WTC11 (cell line): ENCODE results near the gene PIK3CG. TPM values are rescaled to one million over a fixed set of nuclear protein-coding genes. Genes with fewer than 3 reads are reported as not detected.

Experiments
- ATAC-seq: fragments of 200-7000 bp; cut with Tn5 transposase; 2 replicates; pipeline ENCODE4 v1.10.0; 2021; ENCODE audit warnings: mild to moderate bottlenecking, moderate library complexity
- CTCF ChIA-PET: fragments of 300-600 bp; sonication (Branson Sonifier 250); formaldehyde crosslinking; loops from one replicate; lab custom pipeline; 2021; ENCODE audit warnings: antibody characterized with exemption; lab: Charles Lee
- POLR2A ChIA-PET: fragments of 350-600 bp; sonication (Branson Sonifier 250); formaldehyde crosslinking; loops from one replicate; lab custom pipeline; 2021; ENCODE audit warnings: antibody characterized with exemption; lab: Charles Lee
- DNase-seq: peaks from one replicate; pipeline ENCODE4 v3.0.0; 2021; ENCODE audit warnings: low spot score
- H3K27ac Mint-ChIP-seq: 2 replicates; pipeline ENCODE4 v1.8.0; 2021; ENCODE audit warnings: mixed read lengths
- H3K27me3 Mint-ChIP-seq: 2 replicates; pipeline ENCODE4 v1.8.0; 2021; ENCODE audit warnings: low read depth, mild to moderate bottlenecking, moderate library complexity, mixed read lengths
- H3K36me3 Mint-ChIP-seq: 2 replicates; pipeline ENCODE4 v1.8.0; 2021; ENCODE audit warnings: mixed read lengths
- H3K4me1 Mint-ChIP-seq: 2 replicates; pipeline ENCODE4 v1.8.0; 2022; ENCODE audit warnings: mixed read lengths
- H3K4me3 Mint-ChIP-seq: 2 replicates; pipeline ENCODE4 v1.8.0; 2021; ENCODE audit warnings: mild to moderate bottlenecking, moderate library complexity, mixed read lengths
- H3K9me3 Mint-ChIP-seq: 2 replicates; pipeline ENCODE4 v1.8.0; 2021; ENCODE audit warnings: mixed read lengths
- EMX1 ChIP-seq: fragments of 250-450 bp; sonication (Bioruptor Pico); IDR thresholded peaks from 2 replicates; pipeline ENCODE4 v1.8.0; 2021; ENCODE audit warnings: mild to moderate bottlenecking
- ESRRA ChIP-seq: sonication (generic); formaldehyde crosslinking; IDR thresholded peaks from 2 replicates; pipeline ENCODE4 v1.8.1; 2022; ENCODE audit warnings: mild to moderate bottlenecking, missing genetic modification reagents, borderline replicate concordance
- FOXP1 ChIP-seq: sonication (generic); formaldehyde crosslinking; IDR thresholded peaks from 2 replicates; pipeline ENCODE4 v1.8.0; 2022; ENCODE audit warnings: missing genetic modification reagents, mild to moderate bottlenecking, moderate library complexity, borderline replicate concordance
- KAT7 ChIP-seq: sonication (generic); formaldehyde crosslinking; IDR thresholded peaks from 2 replicates; pipeline ENCODE4 v1.8.1; 2023; ENCODE audit warnings: missing genetic modification reagents, mild to moderate bottlenecking, borderline replicate concordance
- MYBL2 ChIP-seq: sonication (generic); formaldehyde crosslinking; IDR thresholded peaks from 2 replicates; pipeline ENCODE4 v1.8.1; 2023; ENCODE audit warnings: mild to moderate bottlenecking, moderate library complexity, missing genetic modification reagents
- NFATC4 ChIP-seq: fragments of 250-450 bp; sonication (Bioruptor Pico); IDR thresholded peaks from 2 replicates; pipeline ENCODE4 v1.9.0; 2021; ENCODE audit warnings: mild to moderate bottlenecking
- NR3C1 ChIP-seq: sonication (generic); formaldehyde crosslinking; conservative IDR thresholded peaks from 2 replicates; pipeline ENCODE4 v1.8.1; 2023; ENCODE audit warnings: low read depth, mild to moderate bottlenecking, missing genetic modification reagents
- SMAD4 ChIP-seq: sonication (generic); formaldehyde crosslinking; IDR thresholded peaks from 2 replicates; pipeline ENCODE4 v1.8.0; 2022; ENCODE audit warnings: mild to moderate bottlenecking, missing genetic modification reagents
- SP1 ChIP-seq: sonication (generic); formaldehyde crosslinking; conservative IDR thresholded peaks from 2 replicates; pipeline ENCODE4 v1.8.1; 2022; ENCODE audit warnings: missing genetic modification reagents
- TCF7 ChIP-seq: sonication (generic); formaldehyde crosslinking; IDR thresholded peaks from 2 replicates; pipeline ENCODE4 v1.8.0; 2022; ENCODE audit warnings: mild to moderate bottlenecking, low read depth, missing genetic modification reagents, moderate library complexity
- TP53 ChIP-seq: sonication (generic); formaldehyde crosslinking; IDR thresholded peaks from 2 replicates; pipeline ENCODE4 v1.8.1; 2023; ENCODE audit warnings: mild to moderate bottlenecking, missing genetic modification reagents
- ZBTB21 ChIP-seq: sonication (generic); formaldehyde crosslinking; IDR thresholded peaks from 2 replicates; pipeline ENCODE4 v1.8.1; 2023; ENCODE audit warnings: mild to moderate bottlenecking, missing genetic modification reagents, borderline replicate concordance
- ZNF671 ChIP-seq: fragments of 250-450 bp; sonication (Bioruptor Pico); IDR thresholded peaks from 2 replicates; pipeline ENCODE4 v1.8.0; 2021; ENCODE audit warnings: mild to moderate bottlenecking
- total RNA-seq: library from RNA; stranded (reverse); gene quantifications from 3 replicates; pipeline ENCODE4 v1.2.3, GENCODE V29; 2021
- TF ChIP-seq, protein P1 (sequence below): fragments of 250-450 bp; sonication (Bioruptor Pico); IDR thresholded peaks from 2 replicates; pipeline ENCODE4 v1.9.0; 2021; ENCODE audit warnings: moderate library complexity, mild to moderate bottlenecking, inconsistent platforms, borderline replicate concordance
- TF ChIP-seq, protein P2 (sequence below): fragments of 250-450 bp; sonication (Bioruptor Pico); IDR thresholded peaks from 2 replicates; pipeline ENCODE4 v1.9.0; 2021; ENCODE audit warnings: mild to moderate bottlenecking
- TF ChIP-seq, protein P3 (sequence below): sonication (generic); formaldehyde crosslinking; IDR thresholded peaks from 2 replicates; pipeline ENCODE4 v1.8.1; 2022; ENCODE audit warnings: mild to moderate bottlenecking, missing genetic modification reagents, moderate library complexity, borderline replicate concordance
- TF ChIP-seq, protein P4 (sequence below): fragments of 250-450 bp; sonication (Bioruptor Pico); conservative IDR thresholded peaks from 2 replicates; pipeline ENCODE4 v1.9.0; 2021; ENCODE audit warnings: mild to moderate bottlenecking
- TF ChIP-seq, protein P5 (sequence below): sonication (generic); formaldehyde crosslinking; IDR thresholded peaks from 2 replicates; pipeline ENCODE4 v1.8.0; 2022; ENCODE audit warnings: mild to moderate bottlenecking, missing genetic modification reagents
- TF ChIP-seq, protein P6 (sequence below): sonication (generic); formaldehyde crosslinking; IDR thresholded peaks from 2 replicates; pipeline ENCODE4 v1.8.0; 2023; ENCODE audit warnings: missing genetic modification reagents, mild to moderate bottlenecking, borderline replicate concordance

Gene PIK3CG
- total RNA-seq, 1 experiment from 2014 or later, result 0.07 TPM

DNA sequence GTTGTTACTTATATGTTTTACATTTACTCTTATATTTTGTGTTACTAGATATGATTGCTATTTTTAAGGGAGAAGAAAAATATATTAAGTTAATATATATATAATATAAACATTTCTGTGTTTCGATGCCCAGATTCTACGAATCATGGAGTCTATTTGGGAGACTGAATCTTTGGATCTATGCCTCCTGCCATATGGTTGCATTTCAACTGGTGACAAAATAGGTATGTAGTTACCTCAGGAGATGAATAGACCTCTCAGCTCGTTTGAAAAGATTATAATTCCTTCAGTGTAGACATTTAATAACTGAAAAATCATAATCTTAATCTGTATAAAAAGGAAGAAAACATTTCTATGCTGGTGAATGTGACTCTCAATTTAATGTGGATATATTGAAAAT is 16.9 kb downstream of the PIK3CG start (continued):
- no peak for TF ChIP-seq ESRRA

DNA sequence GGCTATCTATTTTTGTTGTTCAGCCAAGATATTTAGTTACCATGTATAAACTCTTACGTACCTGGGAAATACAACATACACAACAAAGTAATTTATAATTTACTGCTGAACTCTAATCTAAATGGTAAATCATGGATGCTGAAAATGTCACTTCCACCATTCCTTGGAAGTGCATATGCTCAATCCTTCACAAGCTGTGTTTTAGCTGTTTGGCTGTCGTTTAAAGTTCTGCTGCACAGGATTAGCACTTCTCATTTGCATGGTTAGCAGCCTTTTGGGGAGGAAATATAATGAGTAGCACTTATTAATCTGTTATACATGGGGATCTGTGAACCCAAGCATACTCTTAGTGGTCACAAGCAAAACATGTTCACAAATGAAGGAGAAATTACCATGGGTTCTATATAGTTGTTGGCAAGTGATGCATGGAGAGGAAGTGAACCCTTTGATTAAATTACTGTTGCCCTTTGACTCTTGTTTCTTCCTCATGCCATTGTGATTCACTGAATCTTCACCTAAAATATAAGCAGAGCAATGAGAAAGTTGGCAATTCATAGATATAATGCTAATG is 18.5 kb downstream of the PIK3CG start:
- TF ChIP-seq, protein P1, sequence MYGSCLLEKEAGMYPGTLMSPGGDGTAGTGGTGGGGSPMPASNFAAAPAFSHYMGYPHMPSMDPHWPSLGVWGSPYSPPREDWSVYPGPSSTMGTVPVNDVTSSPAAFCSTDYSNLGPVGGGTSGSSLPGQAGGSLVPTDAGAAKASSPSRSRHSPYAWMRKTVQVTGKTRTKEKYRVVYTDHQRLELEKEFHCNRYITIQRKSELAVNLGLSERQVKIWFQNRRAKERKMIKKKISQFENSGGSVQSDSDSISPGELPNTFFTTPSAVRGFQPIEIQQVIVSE (CRISPR knock-in tag), result no peak
- TF ChIP-seq TCF7 (CRISPR knock-in tag) (no peak), NFATC4 (CRISPR knock-in tag) (no peak), NR3C1 (no peak), KAT7 (CRISPR knock-in tag) (no peak), ZNF671 (CRISPR knock-in tag) (no peak), TP53 (CRISPR knock-in tag) (no peak), MYBL2 (CRISPR knock-in tag) (no peak), SMAD4 (CRISPR knock-in tag) (no peak), EMX1 (CRISPR knock-in tag) (no peak), FOXP1 (CRISPR knock-in tag) (no peak), SP1 (CRISPR knock-in tag) (no peak), ZBTB21 (no peak)
- TF ChIP-seq, protein P2, sequence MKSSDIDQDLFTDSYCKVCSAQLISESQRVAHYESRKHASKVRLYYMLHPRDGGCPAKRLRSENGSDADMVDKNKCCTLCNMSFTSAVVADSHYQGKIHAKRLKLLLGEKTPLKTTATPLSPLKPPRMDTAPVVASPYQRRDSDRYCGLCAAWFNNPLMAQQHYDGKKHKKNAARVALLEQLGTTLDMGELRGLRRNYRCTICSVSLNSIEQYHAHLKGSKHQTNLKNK, result no peak
- TF ChIP-seq, protein P3, sequence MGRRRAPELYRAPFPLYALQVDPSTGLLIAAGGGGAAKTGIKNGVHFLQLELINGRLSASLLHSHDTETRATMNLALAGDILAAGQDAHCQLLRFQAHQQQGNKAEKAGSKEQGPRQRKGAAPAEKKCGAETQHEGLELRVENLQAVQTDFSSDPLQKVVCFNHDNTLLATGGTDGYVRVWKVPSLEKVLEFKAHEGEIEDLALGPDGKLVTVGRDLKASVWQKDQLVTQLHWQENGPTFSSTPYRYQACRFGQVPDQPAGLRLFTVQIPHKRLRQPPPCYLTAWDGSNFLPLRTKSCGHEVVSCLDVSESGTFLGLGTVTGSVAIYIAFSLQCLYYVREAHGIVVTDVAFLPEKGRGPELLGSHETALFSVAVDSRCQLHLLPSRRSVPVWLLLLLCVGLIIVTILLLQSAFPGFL (CRISPR knock-in tag), result no peak
- TF ChIP-seq, protein P4, sequence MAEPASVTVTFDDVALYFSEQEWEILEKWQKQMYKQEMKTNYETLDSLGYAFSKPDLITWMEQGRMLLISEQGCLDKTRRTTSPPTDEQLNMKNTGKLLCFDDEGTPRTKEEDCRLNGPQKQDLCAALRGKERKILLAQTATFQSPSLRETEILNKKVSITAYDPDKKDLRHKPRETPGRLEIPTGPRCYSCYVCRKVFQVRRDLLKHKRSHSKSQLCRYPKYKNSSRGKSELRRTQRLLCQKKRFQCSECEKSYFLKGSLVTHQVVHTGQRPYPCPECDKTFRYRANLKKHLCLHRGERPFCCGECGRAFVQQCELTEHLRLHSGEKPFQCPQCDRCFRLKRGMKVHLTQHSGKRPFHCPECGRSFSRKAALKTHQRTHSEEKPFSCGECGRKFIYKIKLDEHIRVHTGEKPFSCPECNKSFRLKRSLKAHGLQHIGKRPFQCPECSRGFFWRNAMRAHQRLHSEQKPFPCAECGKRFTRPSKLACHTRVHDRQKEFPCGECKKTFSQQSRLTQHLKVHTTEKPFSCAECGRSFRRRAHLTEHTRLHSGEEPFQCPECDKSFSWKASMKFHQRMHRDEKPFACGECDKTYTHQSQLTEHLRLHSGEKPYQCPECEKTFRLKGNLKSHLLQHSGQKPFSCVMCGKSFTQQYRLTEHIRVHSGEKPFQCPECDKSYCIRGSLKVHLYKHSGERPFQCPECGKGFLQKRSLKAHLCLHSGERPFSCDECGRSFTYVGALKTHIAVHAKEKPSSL, result no peak
- TF ChIP-seq, protein P5, sequence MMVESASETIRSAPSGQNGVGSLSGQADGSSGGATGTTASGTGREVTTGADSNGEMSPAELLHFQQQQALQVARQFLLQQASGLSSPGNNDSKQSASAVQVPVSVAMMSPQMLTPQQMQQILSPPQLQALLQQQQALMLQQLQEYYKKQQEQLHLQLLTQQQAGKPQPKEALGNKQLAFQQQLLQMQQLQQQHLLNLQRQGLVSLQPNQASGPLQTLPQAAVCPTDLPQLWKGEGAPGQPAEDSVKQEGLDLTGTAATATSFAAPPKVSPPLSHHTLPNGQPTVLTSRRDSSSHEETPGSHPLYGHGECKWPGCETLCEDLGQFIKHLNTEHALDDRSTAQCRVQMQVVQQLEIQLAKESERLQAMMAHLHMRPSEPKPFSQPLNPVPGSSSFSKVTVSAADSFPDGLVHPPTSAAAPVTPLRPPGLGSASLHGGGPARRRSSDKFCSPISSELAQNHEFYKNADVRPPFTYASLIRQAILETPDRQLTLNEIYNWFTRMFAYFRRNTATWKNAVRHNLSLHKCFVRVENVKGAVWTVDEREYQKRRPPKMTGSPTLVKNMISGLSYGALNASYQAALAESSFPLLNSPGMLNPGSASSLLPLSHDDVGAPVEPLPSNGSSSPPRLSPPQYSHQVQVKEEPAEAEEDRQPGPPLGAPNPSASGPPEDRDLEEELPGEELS (CRISPR knock-in tag), result no peak
- TF ChIP-seq, protein P6, sequence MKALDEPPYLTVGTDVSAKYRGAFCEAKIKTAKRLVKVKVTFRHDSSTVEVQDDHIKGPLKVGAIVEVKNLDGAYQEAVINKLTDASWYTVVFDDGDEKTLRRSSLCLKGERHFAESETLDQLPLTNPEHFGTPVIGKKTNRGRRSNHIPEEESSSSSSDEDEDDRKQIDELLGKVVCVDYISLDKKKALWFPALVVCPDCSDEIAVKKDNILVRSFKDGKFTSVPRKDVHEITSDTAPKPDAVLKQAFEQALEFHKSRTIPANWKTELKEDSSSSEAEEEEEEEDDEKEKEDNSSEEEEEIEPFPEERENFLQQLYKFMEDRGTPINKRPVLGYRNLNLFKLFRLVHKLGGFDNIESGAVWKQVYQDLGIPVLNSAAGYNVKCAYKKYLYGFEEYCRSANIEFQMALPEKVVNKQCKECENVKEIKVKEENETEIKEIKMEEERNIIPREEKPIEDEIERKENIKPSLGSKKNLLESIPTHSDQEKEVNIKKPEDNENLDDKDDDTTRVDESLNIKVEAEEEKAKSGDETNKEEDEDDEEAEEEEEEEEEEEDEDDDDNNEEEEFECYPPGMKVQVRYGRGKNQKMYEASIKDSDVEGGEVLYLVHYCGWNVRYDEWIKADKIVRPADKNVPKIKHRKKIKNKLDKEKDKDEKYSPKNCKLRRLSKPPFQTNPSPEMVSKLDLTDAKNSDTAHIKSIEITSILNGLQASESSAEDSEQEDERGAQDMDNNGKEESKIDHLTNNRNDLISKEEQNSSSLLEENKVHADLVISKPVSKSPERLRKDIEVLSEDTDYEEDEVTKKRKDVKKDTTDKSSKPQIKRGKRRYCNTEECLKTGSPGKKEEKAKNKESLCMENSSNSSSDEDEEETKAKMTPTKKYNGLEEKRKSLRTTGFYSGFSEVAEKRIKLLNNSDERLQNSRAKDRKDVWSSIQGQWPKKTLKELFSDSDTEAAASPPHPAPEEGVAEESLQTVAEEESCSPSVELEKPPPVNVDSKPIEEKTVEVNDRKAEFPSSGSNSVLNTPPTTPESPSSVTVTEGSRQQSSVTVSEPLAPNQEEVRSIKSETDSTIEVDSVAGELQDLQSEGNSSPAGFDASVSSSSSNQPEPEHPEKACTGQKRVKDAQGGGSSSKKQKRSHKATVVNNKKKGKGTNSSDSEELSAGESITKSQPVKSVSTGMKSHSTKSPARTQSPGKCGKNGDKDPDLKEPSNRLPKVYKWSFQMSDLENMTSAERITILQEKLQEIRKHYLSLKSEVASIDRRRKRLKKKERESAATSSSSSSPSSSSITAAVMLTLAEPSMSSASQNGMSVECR, result no peak
- H3K4me3 Mint-ChIP-seq, result no peak overlapping the region
- ATAC-seq (no peak), DNase-seq (no peak)
- peaks cover 6% of the 10 kb centered on the region; the same call in 1 of the 2 replicates for H3K4me1 Mint-ChIP-seq
- peaks cover 3% of the 10 kb centered on the region; the same call in 1 of the 2 replicates for H3K27me3 Mint-ChIP-seq
- no peak overlapping the region for H3K27ac Mint-ChIP-seq
- POLR2A ChIA-PET, result no interaction called here
- CTCF ChIA-PET, result interaction anchor here (0.7 kb wide), 1 partner anchor 1033 kb away, joined by 4 read pairs; no protein-coding TSS in a partner anchor
- H3K9me3 Mint-ChIP-seq, result peaks cover 16% of the 10 kb centered on the region
- H3K36me3 Mint-ChIP-seq, result peaks cover 9% of the 10 kb centered on the region
